ENCODE data around the gene SMAD5. TPM values are rescaled to one million over a fixed set of nuclear protein-coding genes. Genes with fewer than 3 reads are reported as not detected.

The SMAD5 gene
- total and polyA plus RNA-seq, 2 of the 13 experiments (the other 11 are each of a cell fraction or from before 2014, with no cell fraction given) = 27.2 to 48.5 TPM

DNA sequence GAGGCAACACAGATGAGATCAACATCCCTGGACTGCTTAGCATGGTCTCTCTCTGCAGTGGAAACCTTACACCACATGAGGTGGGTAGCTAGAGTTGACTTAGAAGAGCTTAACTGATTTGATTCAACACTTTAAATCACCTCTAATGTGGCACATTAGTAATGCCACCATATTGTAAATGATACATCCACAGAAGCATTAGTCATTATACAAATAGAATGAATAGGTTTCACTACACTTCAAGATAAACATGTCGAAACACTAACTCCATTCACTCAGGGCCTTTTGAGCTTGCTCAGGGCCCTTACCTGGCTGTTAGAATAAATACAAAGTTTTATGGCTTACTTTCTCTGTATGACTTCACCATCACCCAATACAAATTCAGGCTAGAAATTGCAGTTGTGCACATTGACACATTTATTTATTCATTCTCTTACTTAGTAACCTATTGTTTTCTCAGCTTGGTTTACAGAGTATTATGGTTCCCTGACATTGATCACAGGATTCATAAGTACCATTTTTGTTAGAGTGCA lies 9.3 kb upstream of the SMAD5 start (continued):
- TF ChIP-seq, protein P1, sequence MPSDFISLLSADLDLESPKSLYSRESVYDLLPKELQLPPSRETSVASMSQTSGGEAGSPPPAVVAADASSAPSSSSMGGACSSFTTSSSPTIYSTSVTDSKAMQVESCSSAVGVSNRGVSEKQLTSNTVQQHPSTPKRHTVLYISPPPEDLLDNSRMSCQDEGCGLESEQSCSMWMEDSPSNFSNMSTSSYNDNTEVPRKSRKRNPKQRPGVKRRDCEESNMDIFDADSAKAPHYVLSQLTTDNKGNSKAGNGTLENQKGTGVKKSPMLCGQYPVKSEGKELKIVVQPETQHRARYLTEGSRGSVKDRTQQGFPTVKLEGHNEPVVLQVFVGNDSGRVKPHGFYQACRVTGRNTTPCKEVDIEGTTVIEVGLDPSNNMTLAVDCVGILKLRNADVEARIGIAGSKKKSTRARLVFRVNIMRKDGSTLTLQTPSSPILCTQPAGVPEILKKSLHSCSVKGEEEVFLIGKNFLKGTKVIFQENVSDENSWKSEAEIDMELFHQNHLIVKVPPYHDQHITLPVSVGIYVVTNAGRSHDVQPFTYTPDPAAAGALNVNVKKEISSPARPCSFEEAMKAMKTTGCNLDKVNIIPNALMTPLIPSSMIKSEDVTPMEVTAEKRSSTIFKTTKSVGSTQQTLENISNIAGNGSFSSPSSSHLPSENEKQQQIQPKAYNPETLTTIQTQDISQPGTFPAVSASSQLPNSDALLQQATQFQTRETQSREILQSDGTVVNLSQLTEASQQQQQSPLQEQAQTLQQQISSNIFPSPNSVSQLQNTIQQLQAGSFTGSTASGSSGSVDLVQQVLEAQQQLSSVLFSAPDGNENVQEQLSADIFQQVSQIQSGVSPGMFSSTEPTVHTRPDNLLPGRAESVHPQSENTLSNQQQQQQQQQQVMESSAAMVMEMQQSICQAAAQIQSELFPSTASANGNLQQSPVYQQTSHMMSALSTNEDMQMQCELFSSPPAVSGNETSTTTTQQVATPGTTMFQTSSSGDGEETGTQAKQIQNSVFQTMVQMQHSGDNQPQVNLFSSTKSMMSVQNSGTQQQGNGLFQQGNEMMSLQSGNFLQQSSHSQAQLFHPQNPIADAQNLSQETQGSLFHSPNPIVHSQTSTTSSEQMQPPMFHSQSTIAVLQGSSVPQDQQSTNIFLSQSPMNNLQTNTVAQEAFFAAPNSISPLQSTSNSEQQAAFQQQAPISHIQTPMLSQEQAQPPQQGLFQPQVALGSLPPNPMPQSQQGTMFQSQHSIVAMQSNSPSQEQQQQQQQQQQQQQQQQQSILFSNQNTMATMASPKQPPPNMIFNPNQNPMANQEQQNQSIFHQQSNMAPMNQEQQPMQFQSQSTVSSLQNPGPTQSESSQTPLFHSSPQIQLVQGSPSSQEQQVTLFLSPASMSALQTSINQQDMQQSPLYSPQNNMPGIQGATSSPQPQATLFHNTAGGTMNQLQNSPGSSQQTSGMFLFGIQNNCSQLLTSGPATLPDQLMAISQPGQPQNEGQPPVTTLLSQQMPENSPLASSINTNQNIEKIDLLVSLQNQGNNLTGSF (CRISPR knock-in tag; IDR thresholded peaks at IDR 0.05) = no peak
- TF ChIP-seq CREM (IDR thresholded peaks at IDR 0.05) (peak; percentile 50; the same call in 1 of the 2 replicates), CREM (CRISPR knock-in tag; IDR thresholded peaks at IDR 0.05) (no peak), ZNF446 (CRISPR knock-in tag; IDR thresholded peaks at IDR 0.05) (no peak), ARID3A (IDR thresholded peaks at IDR 0.05; ENCODE audit: low read depth, low read length) (peak; percentile 86), ARID5B (CRISPR knock-in tag; IDR thresholded peaks at IDR 0.05) (peak; percentile 62; the same call in 1 of the 2 replicates), NFIC (IDR thresholded peaks at IDR 0.05; ENCODE audit: low read length) (peak; percentile 53; the same call in 1 of the 2 replicates), NFRKB (IDR thresholded peaks at IDR 0.05) (no peak), TBX2 (CRISPR knock-in tag; IDR thresholded peaks at IDR 0.05; ENCODE audit: borderline replicate concordance) (peak; percentile 38; the same call in 1 of the 2 replicates), SIX1 (CRISPR knock-in tag; IDR thresholded peaks at IDR 0.05; ENCODE audit: borderline replicate concordance) (peak; percentile 39; the same call in 1 of the 2 replicates), MED1 (CRISPR knock-in tag; IDR thresholded peaks at IDR 0.05) (0 out of 2 replicates have a peak, but pooled peaks have one; percentile 35), SOX6 (IDR thresholded peaks at IDR 0.05) (no peak), SOX6 (CRISPR knock-in tag; IDR thresholded peaks at IDR 0.05) (peak; percentile 75), FOSL2 (CRISPR knock-in tag; IDR thresholded peaks at IDR 0.05) (peak; percentile 87), MAFF (IDR thresholded peaks at IDR 0.05; ENCODE audit: low read depth, low read length) (0 out of 2 replicates have a peak, but pooled peaks have one; percentile 6), ETV5 (CRISPR knock-in tag; IDR thresholded peaks at IDR 0.05; ENCODE audit: borderline replicate concordance) (peak; percentile 18; the same call in 1 of the 2 replicates), ATF1 (CRISPR knock-in tag; IDR thresholded peaks at IDR 0.05) (no peak), TGIF2 (CRISPR knock-in tag; IDR thresholded peaks at IDR 0.05) (peak; percentile 10; the same call in 1 of the 2 replicates), EHMT2 (IDR thresholded peaks at IDR 0.05; ENCODE audit: borderline replicate concordance, low read depth, low read length) (peak; percentile 53; the same call in 1 of the 2 replicates)
- TF ChIP-seq, protein P2, sequence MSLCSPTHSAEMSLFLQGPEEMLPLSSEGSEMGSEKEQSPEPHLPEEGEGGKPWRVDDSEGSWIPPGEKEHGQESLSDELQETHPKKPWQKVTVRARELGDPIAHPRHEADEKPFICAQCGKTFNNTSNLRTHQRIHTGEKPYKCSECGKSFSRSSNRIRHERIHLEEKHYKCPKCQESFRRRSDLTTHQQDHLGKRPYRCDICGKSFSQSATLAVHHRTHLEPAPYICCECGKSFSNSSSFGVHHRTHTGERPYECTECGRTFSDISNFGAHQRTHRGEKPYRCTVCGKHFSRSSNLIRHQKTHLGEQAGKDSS (CRISPR knock-in tag; IDR thresholded peaks at IDR 0.05; ENCODE audit: borderline replicate concordance, low read depth) = no peak

All from HepG2 (cell line).